Breast epithelium (tissue), 3 donors: ENCODE results near the gene PKNOX2.

Experiments used
- CTCF ChIP-seq, 3 donors: fragments of 450-650 bp; IDR thresholded peaks; one replicate each; pipeline ENCODE4 v1.5.1; 2016 to 2017; ENCODE audit warnings: antibody characterized with exemption in 3 of 3, mild to moderate bottlenecking in 3 of 3, moderate library complexity in 3 of 3
- POLR2A ChIP-seq: fragments of 450-650 bp; IDR thresholded peaks from one replicate; pipeline ENCODE4 v1.6.1; 2016; ENCODE audit warnings: antibody characterized with exemption, mild to moderate bottlenecking, moderate library complexity
- POLR2AphosphoS5 ChIP-seq, 3 donors: sonication (generic); formaldehyde crosslinking; IDR thresholded peaks; one replicate each; pipeline ENCODE4 v1.6.1; 2017; ENCODE audit warnings: antibody characterized with exemption in 3 of 3

DNA sequence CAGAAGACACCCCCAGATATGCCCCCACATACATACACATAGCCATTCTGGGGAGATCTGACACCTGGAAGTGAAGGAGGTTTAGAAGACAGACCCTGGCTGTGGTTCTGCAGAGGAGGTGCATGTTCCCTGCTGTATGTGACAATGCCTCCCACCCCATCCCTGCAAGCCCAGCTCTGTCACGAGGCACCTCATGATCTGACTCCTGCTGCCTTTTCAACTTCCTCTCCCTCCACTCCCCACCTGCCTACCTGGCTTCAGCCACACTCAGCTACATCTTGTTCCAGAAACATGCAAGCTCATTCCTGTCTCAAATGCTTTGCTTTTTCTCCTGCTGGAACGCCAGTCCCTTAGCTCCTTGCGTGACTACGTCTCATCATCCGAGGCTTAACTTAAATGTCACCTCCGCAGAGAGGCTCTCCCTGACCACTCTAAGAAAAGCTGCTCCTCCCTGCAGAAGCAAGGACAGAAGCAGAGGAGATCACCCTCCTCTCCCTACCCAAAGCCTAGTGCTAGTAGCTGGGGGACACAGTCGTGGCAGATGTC is 217.0 kb downstream of the PKNOX2 start:
- TF ChIP-seq CTCF (IDR thresholded peaks at IDR 0.05) (no peak), POLR2A (no peak), POLR2AphosphoS5 (IDR thresholded peaks at IDR 0.05) (no peak)
